ENCODE results near the gene KIAA1671. TPM values are rescaled to one million over a fixed set of nuclear protein-coding genes. Genes with fewer than 3 reads are reported as not detected.

The KIAA1671 gene
- total and polyA plus RNA-seq, 2 of the 4 experiments (the other 2 are of a cell fraction): 0.02 TPM; not detected in 1

DNA sequence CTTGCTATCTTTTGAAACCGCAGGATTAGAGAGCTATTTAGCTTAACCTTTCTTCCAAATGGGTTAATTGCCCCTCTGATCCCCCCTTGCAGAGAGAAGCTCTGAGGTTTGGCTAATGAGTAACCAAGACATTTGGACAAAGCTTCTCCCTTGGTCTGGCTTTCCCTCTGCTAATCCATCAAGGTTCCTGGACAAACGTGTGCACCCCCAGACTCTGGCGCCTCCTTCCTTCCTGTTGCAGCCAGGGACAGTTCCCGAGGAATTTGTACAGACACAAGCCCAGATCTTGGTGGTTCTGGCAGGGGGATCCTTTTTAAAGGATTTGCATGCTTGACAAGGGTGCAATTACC is 1.6 kb downstream of the KIAA1671 start:
- ATAC-seq (ENCODE audit: low read depth) (no peak), DNase-seq (no peak)
- H4K91ac ChIP-seq (ENCODE audit: insufficient read depth, low read depth, low read length): no peak overlapping the region
- no peaks in the 10 kb centered on the region for H3K79me1 ChIP-seq (ENCODE audit: low read depth in 1 of 2, low read length in 2 of 2)
- H3K56ac ChIP-seq (ENCODE audit: extremely low read depth, insufficient read depth, low read length): no peak overlapping the region
- TF ChIP-seq, protein P1, sequence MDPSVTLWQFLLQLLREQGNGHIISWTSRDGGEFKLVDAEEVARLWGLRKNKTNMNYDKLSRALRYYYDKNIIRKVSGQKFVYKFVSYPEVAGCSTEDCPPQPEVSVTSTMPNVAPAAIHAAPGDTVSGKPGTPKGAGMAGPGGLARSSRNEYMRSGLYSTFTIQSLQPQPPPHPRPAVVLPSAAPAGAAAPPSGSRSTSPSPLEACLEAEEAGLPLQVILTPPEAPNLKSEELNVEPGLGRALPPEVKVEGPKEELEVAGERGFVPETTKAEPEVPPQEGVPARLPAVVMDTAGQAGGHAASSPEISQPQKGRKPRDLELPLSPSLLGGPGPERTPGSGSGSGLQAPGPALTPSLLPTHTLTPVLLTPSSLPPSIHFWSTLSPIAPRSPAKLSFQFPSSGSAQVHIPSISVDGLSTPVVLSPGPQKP (IDR thresholded peaks at IDR 0.05; ENCODE audit: borderline replicate concordance, low read depth, low read length): no peak
- no peak for TF ChIP-seq MAFK (IDR thresholded peaks at IDR 0.05; ENCODE audit: low read depth, low read length)
- TF ChIP-seq CEBPB (IDR thresholded peaks at IDR 0.05; ENCODE audit: low read depth, low read length): no peak
- no peak overlapping the region for H3K4me3 ChIP-seq (ENCODE audit: insufficient read depth, low read depth, low read length)
- no peak overlapping the region for H2AFZ ChIP-seq (replicated peaks; ENCODE audit: low read length, poor library complexity)
- BruUV-seq (replicated peaks): no TSS peak
- POLR2A ChIA-PET (ENCODE audit: unreplicated experiment): no interaction called here
- no peak overlapping the region for H3K27ac ChIP-seq (ENCODE audit: insufficient read depth, low read length)
- H4K8ac ChIP-seq (ENCODE audit: low read depth in 2 of 2, low read length in 2 of 2): no peak overlapping the region
- WGBS, 2 experiments (ENCODE audit: extremely low coverage in 2 of 2, insufficient read length in 1 of 2): 36% methylated on average over 3 of the region's 4 CpGs; no CpG with 5 or more reads in 1 of the 2 experiments
- no peak overlapping the region for H2BK120ac ChIP-seq (ENCODE audit: low read depth, low read length)
- H4K5ac ChIP-seq (ENCODE audit: low read depth, low read length): no peak overlapping the region
- dilution Hi-C loops (cut with HindIII; ENCODE audit: low sequenced_read_pairs, unreplicated experiment) (no loop called here), intact Hi-C loops (cut with micrococcal nuclease) (no loop called here), in situ Hi-C loops (cut with MboI; ENCODE audit: low sequenced_read_pairs) (no loop called here)
- no peak overlapping the region for H3K14ac ChIP-seq (replicated peaks; ENCODE audit: low read depth, low read length)
- no peaks in the 10 kb centered on the region for H3K4me1 ChIP-seq (ENCODE audit: control insufficient read depth, insufficient read depth, low read length)
- no peak overlapping the region for H3K4me2 ChIP-seq (ENCODE audit: low read depth, low read length)
- no peak overlapping the region for H2BK5ac ChIP-seq (ENCODE audit: low read depth, low read length, poor library complexity, severe bottlenecking)
- no peak overlapping the region for H2AK9ac ChIP-seq (replicated peaks; ENCODE audit: low read depth, low read length, poor library complexity)
- no peak overlapping the region for H3K4ac ChIP-seq (ENCODE audit: low read depth, low read length)
- no peak overlapping the region for H3K18ac ChIP-seq (ENCODE audit: low read depth, low read length)
- H3K9ac ChIP-seq (ENCODE audit: low read depth, low read length): no peak overlapping the region
- H3K23ac ChIP-seq (ENCODE audit: low read depth, low read length): no peak overlapping the region
- H3K9me3 ChIP-seq (ENCODE audit: control insufficient read depth, insufficient read depth, low read length): no peaks in the 10 kb centered on the region
- H3K9me1 ChIP-seq (ENCODE audit: insufficient read depth, low read length): no peaks in the 10 kb centered on the region
- H3K27me3 ChIP-seq (ENCODE audit: control insufficient read depth, insufficient read depth, low read length): peaks cover 21% of the 10 kb centered on the region
- H2AK5ac ChIP-seq (ENCODE audit: low read depth, low read length): no peak overlapping the region
- CTCF ChIA-PET: no interaction called here
- H2BK15ac ChIP-seq (ENCODE audit: low read depth, low read length): no peak overlapping the region
- no peaks in the 10 kb centered on the region for H4K20me1 ChIP-seq (ENCODE audit: insufficient read depth, low read length)
- no peak overlapping the region for H2BK20ac ChIP-seq (ENCODE audit: low read depth, low read length)
- no peaks in the 10 kb centered on the region for H3K36me3 ChIP-seq (ENCODE audit: control insufficient read depth, insufficient read depth, low read length)
